ENCODE data around the gene SIAE. TPM values are rescaled to one million over a fixed set of nuclear protein-coding genes. Genes with fewer than 3 reads are reported as not detected.

Gene SIAE
- polyA plus RNA-seq, 3 donors: 6.7 to 8.9 (median 7.8) TPM

DNA sequence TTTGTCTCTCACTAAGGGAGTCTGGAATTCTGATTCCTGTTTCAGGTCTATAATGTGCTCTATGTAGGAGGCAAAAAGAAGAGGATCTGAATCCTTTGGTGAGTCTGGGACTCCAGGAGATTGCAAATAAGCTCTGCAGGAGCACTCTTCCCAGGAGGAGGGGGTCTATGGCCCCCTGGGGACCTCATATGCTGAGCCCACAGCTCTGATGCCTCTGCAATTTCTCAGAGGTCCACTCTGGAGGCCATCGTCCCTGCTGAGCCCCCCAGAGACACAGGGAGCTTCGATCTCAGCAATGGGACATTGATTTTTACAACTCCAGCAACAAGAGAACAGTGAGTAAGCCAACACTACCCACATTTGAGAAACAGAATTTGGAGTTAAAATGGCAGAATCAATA, 46.0 kb upstream of the SIAE start:
- DNase-seq: no peak
- no peak overlapping the region for H2AFZ ChIP-seq (ENCODE audit: insufficient read depth, low read depth, low read length, poor library complexity, severe bottlenecking)
- H3K4me3 ChIP-seq (replicated peaks in 1 of 3; ENCODE audit: low read depth in 2 of 3, low read length in 3 of 3): no peak overlapping the region
- H3K79me2 ChIP-seq (ENCODE audit: insufficient read depth, low read length): no peaks in the 10 kb centered on the region
- H4K20me1 ChIP-seq (ENCODE audit: insufficient read depth, low read length): no peaks in the 10 kb centered on the region
- TF ChIP-seq, protein P1, sequence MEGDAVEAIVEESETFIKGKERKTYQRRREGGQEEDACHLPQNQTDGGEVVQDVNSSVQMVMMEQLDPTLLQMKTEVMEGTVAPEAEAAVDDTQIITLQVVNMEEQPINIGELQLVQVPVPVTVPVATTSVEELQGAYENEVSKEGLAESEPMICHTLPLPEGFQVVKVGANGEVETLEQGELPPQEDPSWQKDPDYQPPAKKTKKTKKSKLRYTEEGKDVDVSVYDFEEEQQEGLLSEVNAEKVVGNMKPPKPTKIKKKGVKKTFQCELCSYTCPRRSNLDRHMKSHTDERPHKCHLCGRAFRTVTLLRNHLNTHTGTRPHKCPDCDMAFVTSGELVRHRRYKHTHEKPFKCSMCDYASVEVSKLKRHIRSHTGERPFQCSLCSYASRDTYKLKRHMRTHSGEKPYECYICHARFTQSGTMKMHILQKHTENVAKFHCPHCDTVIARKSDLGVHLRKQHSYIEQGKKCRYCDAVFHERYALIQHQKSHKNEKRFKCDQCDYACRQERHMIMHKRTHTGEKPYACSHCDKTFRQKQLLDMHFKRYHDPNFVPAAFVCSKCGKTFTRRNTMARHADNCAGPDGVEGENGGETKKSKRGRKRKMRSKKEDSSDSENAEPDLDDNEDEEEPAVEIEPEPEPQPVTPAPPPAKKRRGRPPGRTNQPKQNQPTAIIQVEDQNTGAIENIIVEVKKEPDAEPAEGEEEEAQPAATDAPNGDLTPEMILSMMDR (IDR thresholded peaks at IDR 0.05): no peak
- H3K4me1 Mint-ChIP-seq: peaks cover 39% of the 10 kb centered on the region
- H3K36me3 Mint-ChIP-seq: peaks cover 6 to 8% of the 10 kb centered on the region in 2 donors
- H3K27me3 ChIP-seq (ENCODE audit: control insufficient read depth in 2 of 2, insufficient read depth in 2 of 2, low read length in 2 of 2): peaks cover 33 to 39% of the 10 kb centered on the region in 2 donors
- peaks cover 43 to 51% (median 44%) of the 10 kb centered on the region in 3 donors for H3K27me3 Mint-ChIP-seq (ENCODE audit: low read depth in 3 of 3)
- WGBS (ENCODE audit: insufficient coverage): no CpG with 5 or more reads among the region's 2 CpGs
- H3K9me3 Mint-ChIP-seq: peaks cover 0 to 16% (median 5%) of the 10 kb centered on the region in 7 donors
- no peak overlapping the region for H3K27ac ChIP-seq (ENCODE audit: low read depth in 1 of 2, low read length in 2 of 2)
- H3K27ac Mint-ChIP-seq: peak overlapping the region in 1 of 7 donors; percentile 24
- H3K9me3 ChIP-seq (replicated peaks in 1 of 2; ENCODE audit: control insufficient read depth in 1 of 2, insufficient read depth in 1 of 2, low read length in 2 of 2): peaks cover 0 to 9% of the 10 kb centered on the region in 2 donors
- peaks cover 25% of the 10 kb centered on the region in 2 donors for H3K4me1 ChIP-seq (ENCODE audit: control insufficient read depth in 1 of 2, insufficient read depth in 2 of 2, low read length in 2 of 2)
- no peaks in the 10 kb centered on the region for H3K36me3 ChIP-seq (replicated peaks in 1 of 2; ENCODE audit: control insufficient read depth in 1 of 2, insufficient read depth in 2 of 2, low read length in 2 of 2)
- intact Hi-C loops (cut with micrococcal nuclease): no loop called here
- peak overlapping the region in 1 of 2 donors; percentile 95 for H3K4me3 Mint-ChIP-seq
- no peak overlapping the region for H3K4me2 ChIP-seq (replicated peaks; ENCODE audit: extremely low read depth, low read length, poor library complexity, severe bottlenecking)
- no peak overlapping the region for H3K9ac ChIP-seq (ENCODE audit: insufficient read depth, low read length, poor library complexity, severe bottlenecking)

DNA sequence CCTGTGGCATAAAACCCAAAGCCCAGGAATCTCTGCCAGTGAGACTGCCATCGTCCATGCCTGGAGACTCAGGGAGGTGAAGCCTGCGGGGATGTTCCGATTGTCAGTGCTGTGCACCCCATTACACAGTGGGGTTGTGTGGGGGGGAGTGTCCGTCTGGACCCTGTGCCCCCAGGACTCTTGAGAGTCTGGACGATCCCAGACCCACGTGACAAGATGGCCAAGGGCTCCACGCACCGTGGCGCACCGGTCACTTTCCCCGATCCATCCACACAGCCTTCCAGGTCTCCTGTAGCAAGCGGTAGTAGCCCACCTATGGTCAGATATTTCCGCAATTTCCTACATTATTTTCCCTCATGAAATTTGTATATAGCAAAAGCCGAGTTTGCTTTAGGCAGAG, 45.3 kb upstream of the SIAE start:
- H3K27me3 ChIP-seq (ENCODE audit: control insufficient read depth in 2 of 2, insufficient read depth in 2 of 2, low read length in 2 of 2): peaks cover 33 to 39% of the 10 kb centered on the region in 2 donors

More for the DNA sequence above, 45.3 kb upstream of the SIAE start:
- Mint-ChIP-seq H3K4me3 (peak overlapping the region in 1 of 2 donors; percentile 95), H3K36me3 (peaks cover 6 to 8% of the 10 kb centered on the region in 2 donors), H3K27ac (no peak overlapping the region), H3K27me3 (ENCODE audit: low read depth in 3 of 3) (peaks cover 43 to 51% (median 44%) of the 10 kb centered on the region in 3 donors), H3K4me1 (peaks cover 34% of the 10 kb centered on the region), H3K9me3 (peaks cover 0 to 16% (median 5%) of the 10 kb centered on the region in 7 donors)
- no peak overlapping the region for H3K9ac ChIP-seq (ENCODE audit: insufficient read depth, low read length, poor library complexity, severe bottlenecking)
- peaks cover 0 to 9% of the 10 kb centered on the region in 2 donors for H3K9me3 ChIP-seq (replicated peaks in 1 of 2; ENCODE audit: control insufficient read depth in 1 of 2, insufficient read depth in 1 of 2, low read length in 2 of 2)
- peak overlapping the region; percentile 77 for H3K4me2 ChIP-seq (replicated peaks; ENCODE audit: extremely low read depth, low read length, poor library complexity, severe bottlenecking)
- no peaks in the 10 kb centered on the region for H4K20me1 ChIP-seq (ENCODE audit: insufficient read depth, low read length)
- H3K36me3 ChIP-seq (replicated peaks in 1 of 2; ENCODE audit: control insufficient read depth in 1 of 2, insufficient read depth in 2 of 2, low read length in 2 of 2): no peaks in the 10 kb centered on the region
- no peak for DNase-seq
- no peak overlapping the region for H2AFZ ChIP-seq (ENCODE audit: insufficient read depth, low read depth, low read length, poor library complexity, severe bottlenecking)
- H3K4me1 ChIP-seq (ENCODE audit: control insufficient read depth in 1 of 2, insufficient read depth in 2 of 2, low read length in 2 of 2): peaks cover 21 to 23% of the 10 kb centered on the region in 2 donors
- TF ChIP-seq, protein P1 (IDR thresholded peaks at IDR 0.05): no peak
- no peaks in the 10 kb centered on the region for H3K79me2 ChIP-seq (ENCODE audit: insufficient read depth, low read length)
- H3K4me3 ChIP-seq (replicated peaks in 1 of 3; ENCODE audit: low read depth in 2 of 3, low read length in 3 of 3): no peak overlapping the region
- no peak overlapping the region for H3K27ac ChIP-seq (ENCODE audit: low read depth in 1 of 2, low read length in 2 of 2)
- intact Hi-C loops (cut with micrococcal nuclease): no loop called here
- 73% methylated on average over 10 of the region's 14 CpGs for WGBS (ENCODE audit: insufficient coverage)

All from CD14-positive monocyte (primary cell).